GM23338 (cell line): ENCODE data around the gene ZNF622. TPM values are rescaled to one million over a fixed set of nuclear protein-coding genes. Genes with fewer than 3 reads are reported as not detected.

ENCODE experiments used
- ATAC-seq: fragments of 200-7000 bp; cut with Tn5 transposase; 3 replicates; pipeline ENCODE4 v1.9.1; 2020
- DNase-seq: peaks from one replicate; pipeline ENCODE4 v3.0.0-alpha.2; 2015; ENCODE audit warnings: low spot score
- H2AFZ ChIP-seq: fragments of 200-600 bp; sonication (generic); 2 replicates; pipeline ENCODE4 v1.8.0; 2016; ENCODE audit warnings: antibody characterized with exemption, mild to moderate bottlenecking, moderate library complexity
- H3F3A ChIP-seq: fragments of 200-600 bp; sonication (generic); replicated peaks from 2 replicates; pipeline ENCODE4 v1.8.0; 2017; ENCODE audit warnings: antibody characterized with exemption, mixed run types, low read depth
- H3K27ac ChIP-seq: fragments of 200-600 bp; sonication (generic); 2 replicates; pipeline ENCODE4 v1.6.1; 2016; ENCODE audit warnings: low read depth
- H3K27me3 ChIP-seq: fragments of 200-600 bp; sonication (generic); 2 replicates; pipeline ENCODE4 v1.8.0; 2016; ENCODE audit warnings: mild to moderate bottlenecking, mixed run types, moderate library complexity; ENCODE audit not compliant: insufficient read depth
- H3K36me3 ChIP-seq: fragments of 200-600 bp; sonication (generic); 2 replicates; pipeline ENCODE4 v1.8.0; 2016; ENCODE audit warnings: mild to moderate bottlenecking; ENCODE audit not compliant: insufficient read depth
- H3K4me1 ChIP-seq: fragments of 200-600 bp; sonication (generic); 2 replicates; pipeline ENCODE4 v1.8.0; 2016; ENCODE audit warnings: mild to moderate bottlenecking, moderate library complexity; ENCODE audit not compliant: insufficient read depth
- H3K4me2 ChIP-seq: fragments of 200-600 bp; sonication (generic); 2 replicates; pipeline ENCODE4 v1.7.1; 2017; ENCODE audit warnings: mixed run types
- H3K4me3 ChIP-seq: fragments of 200-600 bp; sonication (generic); 2 replicates; pipeline ENCODE4 v1.6.1; 2016; ENCODE audit warnings: mixed run types
- H3K79me2 ChIP-seq: fragments of 200-600 bp; sonication (generic); replicated peaks from 2 replicates; pipeline ENCODE4 v1.8.0; 2017; ENCODE audit warnings: mild to moderate bottlenecking; ENCODE audit not compliant: insufficient read depth
- H3K9me2 ChIP-seq: fragments of 200-600 bp; sonication (generic); 2 replicates; pipeline ENCODE4 v1.8.0; 2017; ENCODE audit not compliant: insufficient read depth
- H4K20me1 ChIP-seq: fragments of 200-600 bp; sonication (generic); replicated peaks from 2 replicates; pipeline ENCODE4 v1.8.0; 2017; ENCODE audit warnings: mild to moderate bottlenecking; ENCODE audit not compliant: insufficient read depth
- H3K27ac Mint-ChIP-seq: 2 replicates; pipeline ENCODE4 v1.8.0; 2020; ENCODE audit warnings: inconsistent platforms, mild to moderate bottlenecking, moderate library complexity, mixed read lengths
- H3K27me3 Mint-ChIP-seq: 3 replicates; pipeline ENCODE4 v1.8.0; 2022; ENCODE audit warnings: low read depth, mild to moderate bottlenecking, moderate library complexity, mixed read lengths, inconsistent platforms; ENCODE audit not compliant: insufficient read depth, poor library complexity
- H3K36me3 Mint-ChIP-seq: 3 replicates; pipeline ENCODE4 v1.8.0; 2021; ENCODE audit warnings: low read depth, mild to moderate bottlenecking, inconsistent platforms, moderate library complexity, mixed read lengths
- H3K4me1 Mint-ChIP-seq: 3 replicates; pipeline ENCODE4 v1.8.0; 2020; ENCODE audit warnings: mild to moderate bottlenecking, inconsistent platforms, mixed read lengths
- H3K4me3 Mint-ChIP-seq: 3 replicates; pipeline ENCODE4 v1.8.0; 2021; ENCODE audit warnings: moderate library complexity, mild to moderate bottlenecking, inconsistent platforms, mixed read lengths
- H3K9me3 Mint-ChIP-seq: 3 replicates; pipeline ENCODE4 v1.8.0; 2020; ENCODE audit warnings: moderate library complexity, mild to moderate bottlenecking, inconsistent platforms, mixed read lengths
- CTCF ChIP-seq, 2 experiments: fragments of 200-600 bp in 1 of 2; sonication (generic) in 1 of 2; conservative IDR thresholded peaks; 2 replicates each; pipeline versions ENCODE4 v1.5.1 to v1.6.1; 2016 to 2017; ENCODE audit warnings: antibody characterized with exemption in 2 of 2, low read depth in 2 of 2, mild to moderate bottlenecking in 2 of 2, moderate library complexity in 1 of 2
- ETS1 ChIP-seq: IDR thresholded peaks from 2 replicates; pipeline ENCODE4 v1.6.1; 2016; ENCODE audit warnings: antibody characterized with exemption
- EZH2 ChIP-seq: fragments of 200-600 bp; sonication (generic); IDR thresholded peaks from one replicate; pipeline ENCODE4 v1.8.0; 2017; ENCODE audit warnings: antibody characterized with exemption, mild to moderate bottlenecking, low read depth; ENCODE audit not compliant: unreplicated experiment
- NANOG ChIP-seq: IDR thresholded peaks from 2 replicates; pipeline ENCODE4 v1.6.1; 2016; ENCODE audit warnings: antibody characterized with exemption, borderline replicate concordance
- STAT1 ChIP-seq: IDR thresholded peaks from one replicate; pipeline ENCODE4 v1.6.1; 2016; ENCODE audit warnings: antibody characterized with exemption; ENCODE audit not compliant: unreplicated experiment
- ZNF114 ChIP-seq: fragments of 250-450 bp; sonication (Bioruptor Pico); IDR thresholded peaks from 2 replicates; pipeline ENCODE4 v1.5.0; 2020; ENCODE audit warnings: mild to moderate bottlenecking, moderate library complexity
- ZNF331 ChIP-seq: fragments of 250-450 bp; sonication (Bioruptor Pico); IDR thresholded peaks from 2 replicates; pipeline ENCODE4 v1.5.0; 2020; ENCODE audit warnings: low read depth, mild to moderate bottlenecking, moderate library complexity
- ZNF462 ChIP-seq: fragments of 250-450 bp; sonication (Bioruptor Pico); IDR thresholded peaks from 2 replicates; pipeline ENCODE4 v1.5.0; 2020; ENCODE audit warnings: mild to moderate bottlenecking, moderate library complexity
- polyA plus RNA-seq: library from polyadenylated mRNA; unstranded; fragments of >200 nt; fragmentation: Nextera tagmentation; extraction: Ambion mirVana; gene quantifications from 2 replicates; pipeline ENCODE4 v1.2.1, GENCODE V29; 2016
- total RNA-seq: library from RNA; depleted of rRNA; stranded (reverse); fragments of >200 nt; shearing (Covaris generic); gene quantifications from 2 replicates; pipeline ENCODE4 v1.2.3, GENCODE V29; 2014

Gene ZNF622
- total and polyA plus RNA-seq, 2 experiments from 2014 or later = 20.1 to 30.7 TPM

GRCh38 chr5:16418471-16418922 lies 47.1 kb downstream of the ZNF622 start (continued):
- TF ChIP-seq ETS1 (no peak), ZNF114 (CRISPR knock-in tag) (no peak)

GRCh38 chr5:16417398-16418074 lies 48.1 kb downstream of the ZNF622 start:
- TF ChIP-seq ZNF331 (CRISPR knock-in tag) (no peak), NANOG (no peak)
- H3K4me1 ChIP-seq = peaks cover 12% of the 10 kb centered on the region
- Mint-ChIP-seq H3K27me3 (peaks cover 4% of the 10 kb centered on the region), H3K4me1 (peaks cover 30% of the 10 kb centered on the region), H3K4me3 (no peak overlapping the region), H3K36me3 (peaks cover 9% of the 10 kb centered on the region; the same call in 2 of the 3 replicates), H3K27ac (no peak overlapping the region), H3K9me3 (peaks cover 5% of the 10 kb centered on the region; the same call in 2 of the 3 replicates)
- no peaks in the 10 kb centered on the region for H3F3A ChIP-seq
- no peaks in the 10 kb centered on the region for H3K79me2 ChIP-seq
- no peaks in the 10 kb centered on the region for H3K36me3 ChIP-seq
- no peaks in the 10 kb centered on the region for H4K20me1 ChIP-seq
- H3K9me2 ChIP-seq = no peaks in the 10 kb centered on the region
- DNase-seq (no peak), ATAC-seq (no peak)
- H3K27me3 ChIP-seq = no peaks in the 10 kb centered on the region
- no peak overlapping the region for H3K27ac ChIP-seq
- H2AFZ ChIP-seq = no peak overlapping the region
- no peak overlapping the region for H3K4me2 ChIP-seq
- no peak overlapping the region for H3K4me3 ChIP-seq

- Mint-ChIP-seq H3K4me3 (no peak overlapping the region), H3K27ac (no peak overlapping the region), H3K36me3 (no peaks in the 10 kb centered on the region), H3K27me3 (no peaks in the 10 kb centered on the region), H3K9me3 (peaks cover 3% of the 10 kb centered on the region; the same call in 1 of the 3 replicates), H3K4me1 (peaks cover 13% of the 10 kb centered on the region)
- no peaks in the 10 kb centered on the region for H3K36me3 ChIP-seq
- peaks cover 12% of the 10 kb centered on the region for H3K4me1 ChIP-seq
- H3K79me2 ChIP-seq = no peaks in the 10 kb centered on the region
- no peak overlapping the region for H2AFZ ChIP-seq
- H3K4me3 ChIP-seq = no peak overlapping the region
- H3K9me2 ChIP-seq = peaks cover 3% of the 10 kb centered on the region
- H3F3A ChIP-seq = no peaks in the 10 kb centered on the region
- no peaks in the 10 kb centered on the region for H3K27me3 ChIP-seq
- no peak for DNase-seq
- no peak overlapping the region for H3K27ac ChIP-seq
- no peaks in the 10 kb centered on the region for H4K20me1 ChIP-seq
- no peak for ATAC-seq
- H3K4me2 ChIP-seq = no peak overlapping the region
- TF ChIP-seq NANOG (no peak), CTCF (conservative IDR thresholded peaks at IDR 0.05; ENCODE audit: low read depth in 2 of 2) (no peak), ETS1 (no peak), STAT1 (no peak), ZNF462 (CRISPR knock-in tag) (no peak), EZH2 (no peak)
These were observed 50.7 kb downstream of the ZNF622 start for GRCh38 chr5:16414861-16415260.
